Measurements from ENCODE around the gene ADAMTS2.

DNA sequence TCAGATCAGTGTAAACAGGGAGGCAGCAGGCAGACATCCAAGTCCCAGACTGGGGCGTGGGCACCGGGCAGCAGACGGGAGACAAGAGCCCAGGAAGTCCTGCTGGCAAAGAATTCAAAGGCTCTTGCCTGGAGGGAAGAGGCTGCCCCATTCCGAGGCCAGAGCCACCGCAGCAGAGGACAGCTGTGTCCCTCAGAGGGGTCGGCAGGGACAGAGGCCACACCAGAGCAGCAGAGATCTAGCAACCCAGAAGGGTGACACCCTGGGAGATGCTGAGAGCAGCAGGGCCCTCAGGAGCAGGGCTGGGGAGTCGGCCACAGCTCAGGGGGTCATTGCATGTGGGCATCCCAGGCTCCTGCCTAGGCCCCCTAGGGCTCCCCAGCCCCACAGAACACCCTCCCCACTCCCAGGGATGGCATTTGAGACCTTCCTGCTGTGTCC is 29.1 kb downstream of the ADAMTS2 start:
- TF ChIP-seq, protein P1, sequence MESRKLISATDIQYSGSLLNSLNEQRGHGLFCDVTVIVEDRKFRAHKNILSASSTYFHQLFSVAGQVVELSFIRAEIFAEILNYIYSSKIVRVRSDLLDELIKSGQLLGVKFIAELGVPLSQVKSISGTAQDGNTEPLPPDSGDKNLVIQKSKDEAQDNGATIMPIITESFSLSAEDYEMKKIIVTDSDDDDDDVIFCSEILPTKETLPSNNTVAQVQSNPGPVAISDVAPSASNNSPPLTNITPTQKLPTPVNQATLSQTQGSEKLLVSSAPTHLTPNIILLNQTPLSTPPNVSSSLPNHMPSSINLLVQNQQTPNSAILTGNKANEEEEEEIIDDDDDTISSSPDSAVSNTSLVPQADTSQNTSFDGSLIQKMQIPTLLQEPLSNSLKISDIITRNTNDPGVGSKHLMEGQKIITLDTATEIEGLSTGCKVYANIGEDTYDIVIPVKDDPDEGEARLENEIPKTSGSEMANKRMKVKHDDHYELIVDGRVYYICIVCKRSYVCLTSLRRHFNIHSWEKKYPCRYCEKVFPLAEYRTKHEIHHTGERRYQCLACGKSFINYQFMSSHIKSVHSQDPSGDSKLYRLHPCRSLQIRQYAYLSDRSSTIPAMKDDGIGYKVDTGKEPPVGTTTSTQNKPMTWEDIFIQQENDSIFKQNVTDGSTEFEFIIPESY (IDR thresholded peaks at IDR 0.05; ENCODE audit: extremely low read depth, insufficient replicate concordance, low read length) = no peak
- TF ChIP-seq CTCF (IDR thresholded peaks at IDR 0.05 in 2 of 3, conservative IDR thresholded peaks at IDR 0.05 in 1 of 3; ENCODE audit: borderline replicate concordance in 1 of 3, insufficient read depth in 1 of 3, low read depth in 2 of 3, low read length in 2 of 3) = no peak
- TF ChIP-seq POLR2AphosphoS5 (IDR thresholded peaks at IDR 0.05; ENCODE audit: low read depth, low read length) = no peak
- TF ChIP-seq, protein P2, sequence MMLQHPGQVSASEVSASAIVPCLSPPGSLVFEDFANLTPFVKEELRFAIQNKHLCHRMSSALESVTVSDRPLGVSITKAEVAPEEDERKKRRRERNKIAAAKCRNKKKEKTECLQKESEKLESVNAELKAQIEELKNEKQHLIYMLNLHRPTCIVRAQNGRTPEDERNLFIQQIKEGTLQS (IDR thresholded peaks at IDR 0.05) = no peak
- TF ChIP-seq POLR2A (IDR thresholded peaks at IDR 0.05; ENCODE audit: borderline replicate concordance, extremely low read depth, insufficient read depth, insufficient read length) = no peak
- no peak for TF ChIP-seq SP1 (IDR thresholded peaks at IDR 0.05; ENCODE audit: low read depth)
- TF ChIP-seq SIN3A (IDR thresholded peaks at IDR 0.05; ENCODE audit: low read depth) = no peak
- TF ChIP-seq MAX (IDR thresholded peaks at IDR 0.05) = no peak

Data from HCT116 (cell line).